ENCODE data around the gene ATP10A. TPM values are rescaled to one million over a fixed set of nuclear protein-coding genes. Genes with fewer than 3 reads are reported as not detected.

The ATP10A gene
- polyA plus RNA-seq, 1 of the 3 experiments (the other 2 are of a cell fraction), result not detected

GRCh38 chr15:25897658-25898057 lies 34.5 kb upstream of the ATP10A start:
- no peak for DNase-seq
- Histone ChIP-seq H3K27me3 (ENCODE audit: insufficient read depth) (no peaks in the 10 kb centered on the region), H3K79me2 (ENCODE audit: insufficient read depth) (no peaks in the 10 kb centered on the region), H2AFZ (ENCODE audit: low read depth) (no peak overlapping the region), H3F3A (replicated peaks; ENCODE audit: insufficient read depth) (no peaks in the 10 kb centered on the region), H3K36me3 (replicated peaks in 1 of 2; ENCODE audit: control insufficient read depth in 1 of 2, insufficient read depth in 2 of 2, low read length in 1 of 2) (no peaks in the 10 kb centered on the region), H3K27ac (ENCODE audit: low read depth in 2 of 2, low read length in 1 of 2) (no peak overlapping the region), H3K4me1 (ENCODE audit: control insufficient read depth in 1 of 2, insufficient read depth in 2 of 2, low read depth in 1 of 2, low read length in 1 of 2) (no peaks in the 10 kb centered on the region), H3K4me3 (ENCODE audit: low read depth in 2 of 2, low read length in 1 of 2) (no peak overlapping the region), H3K4me2 (no peak overlapping the region), H4K20me1 (ENCODE audit: insufficient read depth) (no peaks in the 10 kb centered on the region), H3K9me2 (no peaks in the 10 kb centered on the region), H3K9me3 (no peaks in the 10 kb centered on the region), H3K9ac (no peak overlapping the region)
- ChIA-PET CTCF (no interaction called here), POLR2A (no interaction called here)
- TF ChIP-seq SIN3A (IDR thresholded peaks at IDR 0.05; ENCODE audit: borderline replicate concordance, low read depth, low read length) (no peak), MXI1 (IDR thresholded peaks at IDR 0.05; ENCODE audit: low read depth, low read length) (no peak), NRF1 (IDR thresholded peaks at IDR 0.05; ENCODE audit: low read depth, low read length) (no peak), FOXM1 (IDR thresholded peaks at IDR 0.05; ENCODE audit: low read depth) (no peak), RAD21 (IDR thresholded peaks at IDR 0.05; ENCODE audit: low read length) (no peak), FOSL2 (IDR thresholded peaks at IDR 0.05; ENCODE audit: borderline replicate concordance, low read depth) (no peak), EP300 (IDR thresholded peaks at IDR 0.05; ENCODE audit: borderline replicate concordance in 1 of 2, low read depth in 1 of 2, low read length in 1 of 2) (no peak), PBX3 (IDR thresholded peaks at IDR 0.05) (no peak), ELF1 (IDR thresholded peaks at IDR 0.05) (no peak), SMC3 (IDR thresholded peaks at IDR 0.05; ENCODE audit: low read depth, low read length) (no peak), CHD2 (IDR thresholded peaks at IDR 0.05; ENCODE audit: low read length, partially characterized antibody) (no peak), RFX5 (IDR thresholded peaks at IDR 0.05; ENCODE audit: low read length) (no peak), GATA2 (CRISPR knock-in tag; IDR thresholded peaks at IDR 0.05) (no peak), MAX (IDR thresholded peaks at IDR 0.05; ENCODE audit: low read depth) (no peak), USF1 (IDR thresholded peaks at IDR 0.05; ENCODE audit: borderline replicate concordance, low read depth) (no peak), TCF12 (IDR thresholded peaks at IDR 0.05) (no peak), JUND (IDR thresholded peaks at IDR 0.05) (no peak), RXRA (IDR thresholded peaks at IDR 0.05; ENCODE audit: borderline replicate concordance, low read depth) (no peak), NFIC (IDR thresholded peaks at IDR 0.05; ENCODE audit: borderline replicate concordance) (no peak)

GRCh38 chr15:25894371-25894902 lies 31.3 kb upstream of the ATP10A start:
- H2AFZ ChIP-seq (ENCODE audit: low read depth), result no peak overlapping the region
- TF ChIP-seq RAD21 (IDR thresholded peaks at IDR 0.05; ENCODE audit: low read length) (no peak), ELF1 (IDR thresholded peaks at IDR 0.05) (no peak), IRF3 (IDR thresholded peaks at IDR 0.05; ENCODE audit: low read depth, low read length) (no peak), POLR2AphosphoS5 (IDR thresholded peaks at IDR 0.05; ENCODE audit: low read depth, low read length) (no peak), EZH2phosphoT487 (IDR thresholded peaks at IDR 0.05; ENCODE audit: borderline replicate concordance, low read depth) (no peak), GATA2 (CRISPR knock-in tag; IDR thresholded peaks at IDR 0.05) (no peak), FOXM1 (IDR thresholded peaks at IDR 0.05; ENCODE audit: low read depth) (no peak), RFX5 (IDR thresholded peaks at IDR 0.05; ENCODE audit: low read length) (no peak)
- no peak overlapping the region for H3K9ac ChIP-seq
- H3K36me3 ChIP-seq (replicated peaks in 1 of 2; ENCODE audit: control insufficient read depth in 1 of 2, insufficient read depth in 2 of 2, low read length in 1 of 2), result no peaks in the 10 kb centered on the region
- ChIA-PET POLR2A (no interaction called here), CTCF (no interaction called here)
- H3K9me3 ChIP-seq, result no peaks in the 10 kb centered on the region
- whole genome bisulfite sequencing (ENCODE audit: low lambda C conversion rate), result 14% methylated on average over 3 of the region's 3 CpGs
- H3K27ac ChIP-seq (ENCODE audit: low read depth in 2 of 2, low read length in 1 of 2), result no peak overlapping the region
- H4K20me1 ChIP-seq (ENCODE audit: insufficient read depth), result no peaks in the 10 kb centered on the region
- no peak overlapping the region for H3K4me2 ChIP-seq
- H3K4me3 ChIP-seq (ENCODE audit: low read depth in 2 of 2, low read length in 1 of 2), result no peak overlapping the region
- H3F3A ChIP-seq (replicated peaks; ENCODE audit: insufficient read depth), result no peaks in the 10 kb centered on the region
- no peaks in the 10 kb centered on the region for H3K4me1 ChIP-seq (ENCODE audit: control insufficient read depth in 1 of 2, insufficient read depth in 2 of 2, low read depth in 1 of 2, low read length in 1 of 2)
- H3K27me3 ChIP-seq (ENCODE audit: insufficient read depth), result no peaks in the 10 kb centered on the region
- DNase-seq, result no peak
- H3K9me2 ChIP-seq, result no peaks in the 10 kb centered on the region
- no peaks in the 10 kb centered on the region for H3K79me2 ChIP-seq (ENCODE audit: insufficient read depth)
